HG03342 (cell line): ENCODE results near the gene PDPR.
"Not testable (repeated sequence)": the region's sequence is repeated elsewhere in the genome, so short reads cannot be mapped to it uniquely, and the experiment has no call there.

Source experiments
- ATAC-seq: cut with Tn5 transposase; IDR thresholded peaks from one replicate; pipeline ENCODE4 v1.9.1; 2021; ENCODE audit warnings: mild to moderate bottlenecking, moderate library complexity; ENCODE audit not compliant: unreplicated experiment

PDPR gene

DNA sequence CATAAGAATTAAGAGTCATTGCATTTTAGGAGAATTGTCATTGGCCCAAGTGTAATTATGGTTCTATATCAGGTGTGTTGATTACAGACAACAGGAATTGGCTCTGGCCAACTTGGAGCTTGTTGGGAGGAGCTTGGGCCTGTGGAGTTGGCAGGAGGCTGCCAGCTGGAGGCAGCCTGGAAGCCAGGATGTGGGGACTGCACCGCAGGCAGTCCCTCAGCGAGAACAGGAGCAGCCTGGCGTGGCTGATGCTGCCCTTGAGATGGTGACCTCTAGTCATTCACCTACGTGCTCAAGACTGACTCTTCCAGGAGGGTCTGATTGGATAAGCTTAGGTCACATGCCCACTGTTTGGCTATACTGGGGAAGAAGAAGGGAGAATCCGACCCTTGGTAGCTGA lies 13.6 kb downstream of the PDPR start:
- not testable (repeated sequence) for ATAC-seq

DNA sequence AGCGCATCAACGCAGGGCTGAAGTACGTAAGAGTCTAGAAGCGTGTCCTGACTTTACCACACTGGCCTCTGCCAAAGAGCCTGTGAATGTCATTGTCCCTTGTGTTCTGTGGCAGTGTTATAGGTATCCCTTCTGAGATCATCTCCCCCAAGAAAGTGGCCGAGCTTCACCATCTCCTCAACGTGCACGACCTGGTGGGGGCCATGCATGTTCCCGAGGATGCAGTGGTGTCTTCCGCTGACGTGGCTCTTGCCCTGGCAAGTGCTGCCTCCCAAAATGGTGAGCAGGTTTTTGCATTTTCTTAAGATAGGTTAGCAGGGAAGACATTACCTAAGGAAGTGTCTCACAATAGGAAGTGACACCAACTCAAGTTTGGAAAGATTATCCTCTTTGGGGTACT lies 14.7 kb downstream of the PDPR start:
- ATAC-seq: not testable (repeated sequence)

DNA sequence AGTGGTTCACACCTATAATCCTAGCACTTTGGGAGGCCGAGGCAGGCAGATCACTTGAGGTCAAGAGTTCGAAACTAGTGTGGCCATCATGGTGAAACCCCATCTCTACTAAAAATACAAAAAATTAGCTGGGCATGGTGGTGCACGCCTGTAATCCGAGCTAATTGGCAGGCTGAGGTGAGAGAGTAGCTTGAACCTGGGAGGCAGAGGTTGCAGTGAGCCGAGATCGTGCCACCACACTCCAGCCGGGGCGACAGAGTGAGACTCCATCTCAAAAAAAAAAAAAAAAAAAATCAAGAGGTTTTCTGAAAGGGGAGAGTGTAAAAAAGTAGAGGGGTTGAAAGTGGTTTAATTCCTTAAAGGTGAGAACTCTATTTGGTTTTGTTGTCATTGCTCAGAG lies 21.7 kb downstream of the PDPR start:
- not testable (repeated sequence) for ATAC-seq

DNA sequence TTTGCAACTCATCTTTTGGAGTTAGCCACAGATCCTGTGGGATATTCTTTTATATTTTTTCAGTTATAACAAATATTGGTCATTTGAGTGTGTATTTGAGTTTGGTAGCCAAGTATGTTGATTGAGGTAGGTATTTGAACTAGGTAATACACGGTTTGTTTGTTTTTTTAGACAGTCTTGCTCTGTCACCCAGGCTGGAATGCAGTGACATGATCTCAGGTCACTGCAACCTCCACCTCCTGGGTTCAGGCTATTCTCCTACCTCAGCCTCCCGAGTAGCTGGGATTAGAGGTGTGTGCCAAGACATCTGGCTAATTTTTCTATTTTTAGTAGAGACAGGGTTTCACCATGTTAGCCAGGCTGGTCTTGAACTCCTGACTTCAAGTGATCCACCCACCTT lies 22.5 kb downstream of the PDPR start:
- not testable (repeated sequence) for ATAC-seq

DNA sequence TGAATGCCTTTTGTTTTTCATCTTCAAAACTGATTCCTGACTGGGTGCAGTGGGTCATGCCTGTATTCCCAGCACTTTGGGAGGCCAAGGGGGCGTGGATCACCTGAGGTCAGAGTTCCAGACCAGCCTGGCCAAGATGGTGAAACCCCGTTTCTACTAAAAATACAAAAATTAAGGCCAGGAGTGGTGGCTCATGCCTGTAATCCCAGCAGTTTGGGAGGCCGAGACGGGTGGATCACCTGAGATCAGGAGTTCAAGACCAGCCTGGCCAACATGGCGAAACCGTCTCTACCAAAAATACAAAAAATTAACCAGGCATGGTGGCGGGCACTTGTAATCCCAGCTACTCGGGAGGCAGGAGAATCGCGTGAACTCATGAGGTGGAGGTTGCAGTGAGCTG lies 28.6 kb downstream of the PDPR start:
- ATAC-seq: not testable (repeated sequence)

DNA sequence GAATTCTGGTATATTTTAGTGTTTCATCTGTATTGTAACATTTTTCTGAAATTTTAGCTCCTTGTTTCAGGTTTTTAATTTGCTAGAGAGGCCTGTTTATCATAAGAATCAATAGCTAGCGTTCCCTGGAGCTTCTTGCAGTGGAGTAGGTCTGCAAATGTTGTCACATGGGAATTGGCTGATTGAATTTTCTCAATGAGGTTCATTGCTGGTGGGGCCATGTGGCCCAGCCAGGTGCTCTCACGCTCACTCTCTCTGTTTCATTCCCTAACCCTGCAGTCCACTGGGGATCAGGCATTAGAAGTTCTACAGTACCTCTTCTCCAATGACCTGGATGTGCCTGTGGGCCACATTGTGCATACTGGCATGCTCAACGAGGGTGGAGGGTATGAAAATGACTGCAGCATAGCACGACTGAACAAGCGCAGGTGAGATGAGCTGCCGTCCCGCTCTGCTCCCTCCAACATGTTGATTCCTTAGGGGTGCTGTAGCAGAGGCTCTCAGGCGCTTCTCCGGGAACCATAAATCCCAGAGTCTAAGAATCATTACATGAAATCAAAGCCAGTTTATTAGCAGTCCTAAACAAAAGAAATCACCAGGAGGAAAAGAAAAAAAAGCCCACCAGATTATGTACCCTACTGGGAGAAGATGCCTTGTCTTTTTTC lies 29.2 kb downstream of the PDPR start:
- ATAC-seq: not testable (repeated sequence)

DNA sequence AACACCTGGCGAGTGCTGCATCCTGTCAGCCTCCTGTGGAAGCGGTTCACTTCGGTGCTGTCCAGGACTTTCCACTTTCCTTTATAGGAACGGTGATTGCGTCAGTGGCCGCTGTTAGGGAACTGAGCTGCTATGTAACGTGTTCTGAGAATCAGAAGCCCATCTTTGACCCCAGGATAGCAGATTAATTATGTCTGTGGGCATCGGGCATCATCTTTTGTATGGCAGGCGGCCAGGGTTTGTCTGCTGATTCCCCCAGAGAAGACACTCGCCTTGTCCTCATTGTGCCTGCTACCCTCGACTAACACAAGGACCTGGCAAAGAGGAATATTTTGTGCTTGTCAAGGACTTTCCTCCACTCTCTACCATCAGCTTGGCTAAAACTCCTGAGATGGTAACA lies 33.7 kb downstream of the PDPR start:
- not testable (repeated sequence) for ATAC-seq

DNA sequence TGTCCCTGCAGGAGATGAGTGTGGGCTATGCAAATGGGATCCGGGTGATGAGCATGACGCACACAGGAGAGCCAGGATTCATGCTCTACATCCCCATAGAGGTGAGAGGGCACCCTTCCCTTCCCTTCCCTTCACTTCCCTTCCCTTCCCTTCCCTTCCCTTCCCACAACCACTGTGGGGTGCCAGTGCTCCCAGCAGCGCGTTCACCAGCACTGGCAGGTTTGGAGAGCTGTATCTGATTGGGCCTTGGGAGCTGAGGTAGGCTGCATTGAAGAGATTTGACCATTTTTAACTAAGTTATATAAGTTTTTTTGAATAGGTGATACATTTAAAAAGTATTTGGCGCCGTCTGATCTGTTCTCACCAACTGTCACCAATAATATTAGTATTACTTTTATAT lies 34.3 kb downstream of the PDPR start:
- not testable (repeated sequence) for ATAC-seq

DNA sequence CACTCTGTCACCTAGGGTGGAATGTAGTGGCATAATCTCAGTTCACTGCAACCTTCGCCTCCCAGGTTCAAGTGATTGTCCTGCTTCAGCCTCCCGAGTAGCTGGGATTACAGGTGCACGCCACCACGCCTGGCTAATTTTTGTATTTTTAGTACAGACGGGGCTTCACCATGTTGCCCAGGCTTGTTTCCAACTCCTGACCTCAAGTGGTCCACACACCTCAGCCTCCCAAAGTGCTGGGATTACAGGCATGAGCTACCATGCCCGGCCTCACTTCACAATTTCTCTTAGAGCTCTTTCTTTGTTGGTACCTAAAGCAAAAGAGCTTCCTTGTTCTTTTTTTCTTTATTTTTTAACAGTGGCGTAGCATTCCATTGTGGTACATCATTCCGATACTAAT lies 35.2 kb downstream of the PDPR start:
- not testable (repeated sequence) for ATAC-seq

DNA sequence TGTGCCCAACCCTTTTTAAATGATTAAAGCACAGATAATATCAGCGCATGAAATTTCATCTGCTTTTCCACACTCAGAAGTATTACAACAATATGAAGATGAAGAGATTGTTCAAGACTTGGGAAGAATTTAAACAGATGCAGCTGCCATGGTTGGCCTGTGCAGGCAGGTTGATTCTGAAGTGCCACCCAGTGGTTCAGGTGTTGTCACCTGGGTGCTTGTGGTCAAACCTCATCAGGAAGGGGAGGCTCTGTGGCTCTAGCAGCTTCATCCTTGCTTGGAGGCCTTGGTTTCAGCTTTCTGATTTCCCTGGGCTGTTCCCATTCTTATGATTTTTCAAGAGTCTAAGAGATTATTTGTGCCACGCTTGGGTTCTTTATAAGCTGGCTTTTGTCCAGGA lies 37.3 kb downstream of the PDPR start:
- no peak for ATAC-seq

DNA sequence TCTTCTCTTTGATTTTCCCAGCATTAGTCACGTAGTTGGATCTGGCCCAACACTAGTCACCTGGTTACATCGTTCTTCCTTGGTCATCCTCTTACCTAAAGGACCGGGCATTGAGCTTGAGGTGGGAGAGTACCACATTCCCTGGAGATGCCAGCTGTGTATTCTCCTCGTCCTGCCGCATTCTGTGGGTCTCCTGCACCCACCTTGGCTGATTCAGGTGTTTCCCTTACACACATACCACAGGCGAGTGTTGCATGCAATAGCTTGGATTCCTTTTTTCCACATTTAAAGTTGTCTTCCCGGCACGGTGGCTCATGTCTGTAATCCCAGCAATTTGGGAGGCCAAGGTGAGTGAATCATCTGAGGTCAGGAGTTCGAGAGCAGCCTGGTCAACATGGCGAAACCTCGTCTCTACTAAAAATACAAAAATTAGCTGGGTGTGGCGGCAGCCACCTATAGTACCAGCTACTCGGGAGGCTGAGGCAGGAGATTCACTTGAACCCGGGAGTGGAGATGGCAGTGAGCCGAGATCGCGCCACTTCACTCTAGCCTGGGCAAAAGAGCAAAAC lies 37.9 kb downstream of the PDPR start:
- ATAC-seq: no peak

DNA sequence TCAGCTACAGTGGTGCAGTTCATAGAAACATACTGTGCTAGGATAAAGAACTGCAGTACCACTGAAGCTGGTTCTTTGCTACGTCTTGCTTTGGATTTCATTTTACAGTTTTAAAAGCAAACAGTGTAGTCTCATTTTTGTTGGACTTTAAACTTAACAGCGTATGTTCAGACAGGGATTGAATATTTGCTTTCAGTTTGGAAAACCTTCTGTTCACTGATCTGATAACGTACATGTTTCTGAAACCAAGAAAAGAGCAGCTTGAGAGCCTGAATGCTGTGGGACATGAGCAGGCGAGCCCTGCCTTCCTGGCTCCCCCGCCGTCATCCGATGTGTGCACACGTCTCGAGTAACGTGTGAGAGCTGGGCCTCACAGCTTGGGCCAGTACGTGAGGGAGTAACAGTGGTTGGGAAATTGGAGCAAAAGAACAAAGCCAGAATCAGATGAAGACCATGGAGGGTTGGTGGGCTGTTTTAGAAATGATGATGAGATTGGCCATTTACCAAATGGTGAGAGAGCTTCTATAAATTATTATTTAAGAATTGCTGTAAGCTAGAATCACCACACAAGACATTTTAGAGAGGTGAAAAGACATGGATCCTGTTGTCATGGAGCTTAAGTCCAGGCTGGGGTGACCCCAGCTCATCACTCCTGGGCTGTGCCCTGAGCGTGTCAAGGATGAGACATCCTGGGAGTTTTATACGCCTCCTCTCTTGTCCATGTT lies 38.6 kb downstream of the PDPR start:
- ATAC-seq: no peak

DNA sequence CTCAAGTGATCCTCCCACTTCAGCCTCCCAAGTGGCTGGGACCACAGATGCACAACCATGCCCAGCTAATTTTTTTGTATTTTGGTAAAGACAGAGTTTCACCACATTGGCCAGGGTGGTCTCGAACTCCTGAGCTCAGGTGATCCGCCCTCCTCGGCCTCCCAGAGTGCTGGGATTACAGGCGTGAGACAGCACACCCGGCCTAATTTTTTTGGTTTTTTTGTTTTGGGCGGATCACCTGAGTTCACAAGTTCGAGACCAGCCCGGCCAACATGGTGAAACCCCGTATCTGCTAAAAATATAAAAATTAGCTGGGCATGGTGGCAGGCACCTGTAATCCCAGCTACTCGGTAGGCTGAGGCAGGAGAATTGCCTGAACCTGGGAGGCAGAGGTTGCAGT lies 40.6 kb downstream of the PDPR start:
- not testable (repeated sequence) for ATAC-seq

DNA sequence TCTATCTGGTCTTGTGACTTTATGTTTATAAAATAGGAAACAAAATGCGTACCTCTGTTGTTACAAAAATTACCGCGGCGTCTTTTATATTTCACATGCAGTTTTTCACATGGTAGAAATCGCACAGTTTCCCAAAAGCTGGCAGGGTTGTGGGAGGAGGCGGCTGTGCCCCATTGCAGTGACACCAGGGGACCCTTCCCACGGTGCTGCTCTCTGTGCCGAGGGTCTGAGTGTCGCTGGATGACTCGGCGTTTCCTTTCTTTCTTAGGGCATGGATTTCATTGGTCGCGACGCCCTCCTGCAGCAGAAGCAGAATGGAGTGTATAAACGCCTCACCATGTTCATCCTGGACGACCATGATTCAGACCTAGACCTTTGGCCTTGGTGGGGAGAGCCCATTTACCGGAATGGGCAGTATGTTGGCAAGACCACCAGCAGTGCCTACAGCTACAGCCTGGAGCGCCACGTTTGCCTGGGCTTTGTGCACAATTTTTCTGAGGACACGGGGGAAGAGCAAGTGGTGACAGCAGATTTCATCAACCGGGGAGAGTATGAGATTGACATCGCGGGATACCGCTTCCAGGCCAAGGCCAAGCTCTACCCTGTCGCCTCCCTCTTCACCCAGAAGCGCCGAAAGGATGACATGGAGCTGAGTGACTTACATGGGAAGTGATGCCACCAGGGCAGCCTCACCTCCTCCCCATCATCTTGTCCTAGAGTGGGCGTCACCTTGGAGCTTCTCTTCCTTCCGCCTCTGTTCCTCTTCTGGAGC lies 42.3 kb downstream of the PDPR start:
- ATAC-seq: no peak

DNA sequence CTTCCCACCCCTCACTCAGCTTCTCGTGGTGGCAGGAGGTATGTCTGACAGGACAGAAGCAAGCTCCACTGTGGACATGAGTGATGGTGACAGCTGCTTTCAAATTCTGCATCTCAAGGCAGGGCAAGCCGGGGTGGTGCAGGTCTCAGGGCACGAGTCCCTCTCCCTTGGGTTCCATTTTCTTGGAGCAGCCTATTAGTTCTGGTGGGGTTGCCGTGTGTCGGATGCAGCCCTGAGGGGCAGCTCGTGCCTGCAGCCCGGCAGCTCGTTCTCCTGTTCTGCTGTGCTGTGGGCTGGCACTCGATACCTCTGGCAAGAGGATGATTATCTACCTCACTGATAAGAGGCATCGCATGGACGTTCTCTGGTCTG lies 43.0 kb downstream of the PDPR start:
- ATAC-seq: no peak

DNA sequence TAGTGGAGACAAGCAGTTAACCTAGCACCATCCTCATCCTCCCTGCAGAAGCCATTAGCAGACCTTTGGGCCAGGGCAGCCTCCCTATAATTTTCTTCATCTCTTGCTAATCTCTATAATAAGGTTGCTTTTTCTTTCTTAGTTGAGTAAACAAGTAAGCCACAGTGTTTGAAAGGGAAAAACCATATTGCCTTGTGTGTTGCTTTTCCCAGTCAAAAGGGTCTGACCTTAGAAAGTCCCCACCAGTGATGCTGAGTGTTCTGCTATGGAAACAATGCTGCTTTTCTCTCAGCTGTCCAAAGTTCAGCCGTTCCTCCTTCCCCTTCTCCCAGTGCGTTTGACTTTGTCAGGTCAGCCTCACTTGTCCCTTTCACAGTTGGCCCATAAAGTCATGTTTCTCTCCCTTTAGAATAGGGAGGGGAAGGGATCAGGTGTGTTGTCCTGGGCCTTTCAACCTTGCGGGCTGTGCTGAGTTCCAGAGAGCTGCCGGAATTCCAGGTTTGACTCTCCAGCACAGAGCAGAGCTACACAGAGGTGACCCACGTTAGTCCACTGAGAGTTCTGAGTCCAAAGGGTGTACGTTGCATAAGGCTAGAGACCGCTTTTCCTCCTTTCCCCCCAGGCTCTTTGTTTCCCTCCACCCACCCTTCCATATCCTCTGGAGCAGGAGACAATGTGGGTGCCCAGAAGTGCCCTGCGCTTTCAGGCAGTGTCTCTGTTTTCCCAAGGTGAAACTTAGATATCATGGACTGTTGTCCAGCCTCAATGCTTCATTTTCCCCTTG lies 43.5 kb downstream of the PDPR start:
- ATAC-seq: no peak

DNA sequence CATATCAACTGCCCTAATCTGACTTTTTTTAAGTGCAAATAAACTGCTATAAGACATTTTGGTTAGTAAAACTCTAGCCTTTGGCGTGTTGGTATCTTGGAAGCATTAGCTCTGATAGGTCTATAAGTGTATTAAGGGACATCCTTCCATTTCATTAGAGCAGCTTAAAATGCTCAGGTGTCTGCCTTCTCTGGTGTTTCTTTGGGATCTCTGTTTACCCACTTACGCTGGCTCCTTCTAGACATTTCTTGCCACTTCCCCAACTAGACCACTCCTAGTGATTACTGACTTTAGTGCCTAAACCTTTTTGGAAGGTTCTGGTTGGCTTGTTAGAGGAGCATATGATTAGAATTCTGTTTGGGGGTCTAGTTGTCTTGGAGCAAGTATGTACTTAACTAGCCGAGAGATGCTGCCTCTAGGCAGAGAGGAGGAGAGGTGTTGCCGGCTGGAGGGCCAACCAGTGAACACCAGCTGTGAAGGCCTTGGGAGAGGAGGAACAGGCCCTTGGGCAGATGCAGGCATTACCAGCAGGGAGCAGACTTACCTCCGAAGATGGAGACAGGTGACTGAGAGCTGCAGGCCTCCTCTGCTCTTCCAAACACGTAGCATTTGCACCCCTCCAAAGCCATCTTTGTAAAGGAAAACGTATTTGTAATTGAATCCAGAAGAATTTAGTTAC lies 44.3 kb downstream of the PDPR start:
- ATAC-seq: no peak

DNA sequence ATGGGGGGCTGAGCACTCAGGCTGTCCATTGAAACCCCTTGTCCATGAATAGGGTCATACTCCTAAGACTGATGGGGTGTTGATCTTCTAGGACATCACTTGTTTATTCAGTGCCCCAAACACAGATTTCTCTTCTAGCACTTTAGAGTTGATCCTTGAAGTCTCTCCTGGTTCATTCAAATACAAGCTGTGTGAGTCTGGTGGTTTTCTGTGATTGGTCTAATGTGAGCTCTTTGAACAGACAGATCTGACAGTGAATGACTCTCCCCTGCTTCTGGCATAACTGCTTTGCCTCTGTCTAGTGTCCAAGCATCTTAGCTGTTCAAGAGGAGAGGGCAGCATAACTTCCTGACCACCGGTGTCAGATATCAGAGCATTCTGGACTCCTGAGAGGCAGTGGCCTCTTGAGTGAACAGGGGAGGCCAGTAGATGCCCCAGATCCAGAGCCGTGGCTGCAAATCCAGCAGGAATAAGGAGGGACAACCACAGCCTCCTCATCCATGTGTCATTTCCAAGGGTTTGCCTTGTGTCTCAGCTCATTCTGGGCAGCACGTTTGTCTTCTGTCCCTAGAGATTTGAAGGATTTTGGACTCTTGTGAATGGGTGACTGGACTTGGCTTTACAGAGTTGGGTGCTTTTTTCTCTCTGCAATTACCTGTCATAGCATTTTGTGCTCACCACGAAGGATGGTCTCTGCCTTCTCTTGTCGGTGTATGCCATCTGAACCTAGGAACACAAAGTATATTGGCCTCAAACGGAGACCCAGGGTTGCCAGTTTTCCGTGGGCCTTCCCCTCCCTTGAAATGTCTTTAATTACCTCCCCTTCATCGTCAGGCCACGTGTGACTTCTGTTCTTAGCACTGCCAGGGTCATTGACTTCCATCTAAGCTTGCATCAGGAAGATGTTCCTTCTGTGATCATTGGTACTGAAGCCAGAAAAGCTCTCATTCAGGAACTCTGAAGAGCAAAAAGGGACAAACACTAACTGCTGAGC lies 45.5 kb downstream of the PDPR start:
- ATAC-seq: no peak

DNA sequence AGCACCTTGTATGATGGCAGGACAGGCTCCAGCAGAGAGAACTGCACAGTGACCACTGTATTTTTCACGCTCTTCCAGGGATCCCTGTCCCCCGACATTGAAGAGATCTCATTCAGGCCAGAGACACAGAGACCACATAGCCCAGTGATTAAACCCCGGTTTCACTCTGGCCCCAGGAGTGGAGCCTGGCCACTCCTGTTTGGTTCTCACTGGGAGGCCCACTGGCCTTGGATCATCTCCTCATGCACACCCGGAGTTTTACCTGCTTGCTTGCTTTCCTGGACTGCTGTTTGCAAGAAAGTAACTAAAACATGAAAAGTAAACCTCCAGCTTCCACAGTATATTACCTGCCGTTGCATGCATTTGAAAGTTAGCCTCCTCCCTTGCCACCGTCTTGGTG lies 46.3 kb downstream of the PDPR start:
- no peak for ATAC-seq
